MCF 10A (cell line): ENCODE data around the gene TBCK. TPM values are rescaled to one million over a fixed set of nuclear protein-coding genes. Genes with fewer than 3 reads are reported as not detected.

ENCODE experiments used
- BruUV-seq: library from RNA; stranded (reverse); fragments of 400-500 nt; replicated peaks from 2 replicates; lab custom pipeline; 2021; lab: Mats Ljungman, UMichigan
- CTCF ChIA-PET: fragments of 300-600 bp; sonication (Branson Sonifier 250); formaldehyde crosslinking; extraction: SDS; loops from one replicate; lab custom pipeline; 2021; ENCODE audit warnings: antibody characterized with exemption, inconsistent platforms; lab: Yijun Ruan, JAX
- POLR2A ChIA-PET: fragments of 300-600, 350-650 bp; sonication (Branson Sonifier 250); formaldehyde crosslinking; extraction: SDS; loops from one replicate; lab custom pipeline; 2020; ENCODE audit warnings: antibody characterized with exemption, inconsistent platforms; lab: Yijun Ruan, JAX
- DNase-seq: peaks from one replicate; pipeline ENCODE4 v3.0.0-alpha.2; 2018; ENCODE audit not compliant: unreplicated experiment
- H3K27ac Mint-ChIP-seq: one replicate; pipeline ENCODE4 v1.8.0; 2022; ENCODE audit warnings: mild to moderate bottlenecking, low read depth, mixed read lengths; ENCODE audit not compliant: unreplicated experiment
- H3K27me3 Mint-ChIP-seq: one replicate; pipeline ENCODE4 v1.8.0; 2022; ENCODE audit warnings: mixed read lengths; ENCODE audit not compliant: insufficient read depth, unreplicated experiment
- H3K36me3 Mint-ChIP-seq: one replicate; pipeline ENCODE4 v1.8.0; 2022; ENCODE audit warnings: mild to moderate bottlenecking, moderate library complexity, mixed read lengths; ENCODE audit not compliant: insufficient read depth, unreplicated experiment
- H3K4me1 Mint-ChIP-seq: one replicate; pipeline ENCODE4 v1.8.0; 2022; ENCODE audit warnings: mixed read lengths; ENCODE audit not compliant: insufficient read depth, unreplicated experiment
- H3K4me3 Mint-ChIP-seq: one replicate; pipeline ENCODE4 v1.8.0; 2022; ENCODE audit warnings: mild to moderate bottlenecking, moderate library complexity, mixed read lengths; ENCODE audit not compliant: unreplicated experiment
- H3K9me3 Mint-ChIP-seq: one replicate; pipeline ENCODE4 v1.8.0; 2022; ENCODE audit warnings: mixed read lengths; ENCODE audit not compliant: unreplicated experiment
- intact Hi-C: fragments of 100-400 bp; cut with micrococcal nuclease; formaldehyde crosslinking; loops from 2 replicates; pipeline ENCODE4 v1.14.1; 2022
- total RNA-seq: library from RNA; stranded (reverse); gene quantifications from 2 replicates; pipeline ENCODE4 v1.2.3, GENCODE V29; 2022
- TF ChIP-seq, protein P1 (sequence below): fragments of 200-600 bp; IDR thresholded peaks from one replicate; pipeline ENCODE4 v1.8.0; 2022; ENCODE audit warnings: antibody characterized with exemption, mild to moderate bottlenecking; ENCODE audit not compliant: unreplicated experiment

TBCK gene
- total RNA-seq, 1 experiment from 2014 or later = 27.8 TPM

DNA sequence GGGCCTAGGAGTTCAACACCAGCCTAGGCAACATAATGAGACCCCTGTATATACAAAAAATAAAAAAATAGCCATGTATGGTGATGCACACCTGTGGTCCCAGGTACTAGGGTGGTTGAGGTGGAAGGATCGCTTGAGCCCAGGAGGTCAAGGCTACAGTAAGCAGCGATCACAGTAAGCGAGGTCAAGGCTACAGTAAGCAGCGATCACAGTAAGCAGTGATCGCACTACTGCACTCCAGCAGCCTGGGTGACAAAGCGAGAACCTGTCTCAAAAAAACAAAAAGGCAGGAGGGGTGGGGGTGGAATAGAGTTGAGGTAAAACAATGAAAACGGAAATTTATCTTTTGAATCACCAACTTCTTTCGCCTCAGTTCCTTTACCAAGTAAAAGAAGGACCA, 29.4 kb downstream of the TBCK start:
- no peaks in the 10 kb centered on the region for H3K9me3 Mint-ChIP-seq
- intact Hi-C loops = no loop called here
- CTCF ChIA-PET = interaction anchor here (1.0 kb wide), 1 partner anchor 20 kb away, joined by 3 read pairs; no protein-coding TSS in a partner anchor

GRCh38 chr4:106284227-106284626, 31.8 kb downstream of the TBCK start:
- H3K36me3 Mint-ChIP-seq = peaks cover 8% of the 10 kb centered on the region
- no peak overlapping the region for H3K27ac Mint-ChIP-seq
- no peak overlapping the region for H3K4me3 Mint-ChIP-seq
- DNase-seq = no peak
- BruUV-seq = no TSS peak
- no peaks in the 10 kb centered on the region for H3K9me3 Mint-ChIP-seq
- ChIA-PET CTCF (no interaction called here), POLR2A (interaction anchor here (0.7 kb wide), 1 partner anchor 738 kb away, joined by 3 read pairs; no protein-coding TSS in a partner anchor)
- H3K27me3 Mint-ChIP-seq = no peaks in the 10 kb centered on the region
- TF ChIP-seq, protein P1, sequence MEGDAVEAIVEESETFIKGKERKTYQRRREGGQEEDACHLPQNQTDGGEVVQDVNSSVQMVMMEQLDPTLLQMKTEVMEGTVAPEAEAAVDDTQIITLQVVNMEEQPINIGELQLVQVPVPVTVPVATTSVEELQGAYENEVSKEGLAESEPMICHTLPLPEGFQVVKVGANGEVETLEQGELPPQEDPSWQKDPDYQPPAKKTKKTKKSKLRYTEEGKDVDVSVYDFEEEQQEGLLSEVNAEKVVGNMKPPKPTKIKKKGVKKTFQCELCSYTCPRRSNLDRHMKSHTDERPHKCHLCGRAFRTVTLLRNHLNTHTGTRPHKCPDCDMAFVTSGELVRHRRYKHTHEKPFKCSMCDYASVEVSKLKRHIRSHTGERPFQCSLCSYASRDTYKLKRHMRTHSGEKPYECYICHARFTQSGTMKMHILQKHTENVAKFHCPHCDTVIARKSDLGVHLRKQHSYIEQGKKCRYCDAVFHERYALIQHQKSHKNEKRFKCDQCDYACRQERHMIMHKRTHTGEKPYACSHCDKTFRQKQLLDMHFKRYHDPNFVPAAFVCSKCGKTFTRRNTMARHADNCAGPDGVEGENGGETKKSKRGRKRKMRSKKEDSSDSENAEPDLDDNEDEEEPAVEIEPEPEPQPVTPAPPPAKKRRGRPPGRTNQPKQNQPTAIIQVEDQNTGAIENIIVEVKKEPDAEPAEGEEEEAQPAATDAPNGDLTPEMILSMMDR = no peak
- no peaks in the 10 kb centered on the region for H3K4me1 Mint-ChIP-seq
- intact Hi-C loops = no loop called here

More for the DNA sequence above, 29.4 kb downstream of the TBCK start:
- DNase-seq = no peak
- no peaks in the 10 kb centered on the region for H3K27me3 Mint-ChIP-seq
- H3K27ac Mint-ChIP-seq = no peak overlapping the region
- no peaks in the 10 kb centered on the region for H3K4me1 Mint-ChIP-seq
- no TSS peak for BruUV-seq
- TF ChIP-seq, protein P1 = no peak
- POLR2A ChIA-PET = no interaction called here
- no peak overlapping the region for H3K4me3 Mint-ChIP-seq
- peaks cover 20% of the 10 kb centered on the region for H3K36me3 Mint-ChIP-seq

GRCh38 chr4:106277140-106277675, 38.8 kb downstream of the TBCK start:
- Mint-ChIP-seq H3K4me1 (peaks cover 6% of the 10 kb centered on the region), H3K9me3 (no peaks in the 10 kb centered on the region), H3K27ac (no peak overlapping the region), H3K4me3 (no peak overlapping the region), H3K36me3 (no peaks in the 10 kb centered on the region), H3K27me3 (no peaks in the 10 kb centered on the region)
- no TSS peak for BruUV-seq
- intact Hi-C loops = no loop called here
- TF ChIP-seq, protein P1 = no peak
- no peak for DNase-seq
- ChIA-PET POLR2A (interaction anchor here (0.7 kb wide), 1 partner anchor 1443 kb away, joined by 3 read pairs; no protein-coding TSS in a partner anchor), CTCF (no interaction called here)

DNA sequence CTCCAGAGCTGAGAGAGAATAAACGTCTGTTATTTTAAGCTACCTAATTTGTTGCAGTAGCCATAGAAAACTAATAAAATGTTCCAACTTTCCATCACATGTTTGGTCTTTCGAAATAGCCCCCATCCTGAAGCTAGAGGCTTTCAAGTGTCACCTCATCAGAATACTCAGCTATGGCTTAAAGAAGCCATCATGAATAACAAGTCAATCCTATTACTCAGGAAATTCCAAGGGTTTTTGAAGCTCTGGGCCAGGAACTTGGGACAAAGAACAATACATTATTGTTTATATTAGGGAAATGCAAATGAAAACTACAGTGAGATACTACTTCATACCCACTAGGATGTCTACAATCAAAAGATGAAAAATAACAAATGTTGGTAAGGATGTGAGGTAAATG, 42.2 kb downstream of the TBCK start:
- no TSS peak for BruUV-seq
- H3K36me3 Mint-ChIP-seq = no peaks in the 10 kb centered on the region
- peaks cover 6% of the 10 kb centered on the region for H3K4me1 Mint-ChIP-seq

More for the DNA sequence above, 42.2 kb downstream of the TBCK start:
- POLR2A ChIA-PET = interaction anchor here (1.6 kb wide), 1 partner anchor 42 kb away, joined by 4 read pairs; the partner anchor contains the start of gene TBCK
- no peaks in the 10 kb centered on the region for H3K9me3 Mint-ChIP-seq
- no peak overlapping the region for H3K27ac Mint-ChIP-seq
- intact Hi-C loops = no loop called here
- no peak for DNase-seq
- no peaks in the 10 kb centered on the region for H3K27me3 Mint-ChIP-seq
- TF ChIP-seq, protein P1 = no peak
- no peak overlapping the region for H3K4me3 Mint-ChIP-seq
- CTCF ChIA-PET = interaction anchor here (1.1 to 1.7 kb wide), 2 partner anchors 8 to 35 kb away, joined by 3 to 7 read pairs; no protein-coding TSS in a partner anchor
